Skeletal muscle satellite cell (primary cell): ENCODE results near the gene VAMP5.
"Not testable (repeated sequence)": the region's sequence is repeated elsewhere in the genome, so short reads cannot be mapped to it uniquely, and the experiment has no call there.

Experiments
- H3K27me3 ChIP-seq: 2 replicates; pipeline ENCODE4 v1.7.0; 2013; ENCODE audit warnings: low read length; ENCODE audit not compliant: control insufficient read depth, insufficient read depth
- H3K36me3 ChIP-seq: 2 replicates; pipeline ENCODE4 v1.7.0; 2013; ENCODE audit warnings: mild to moderate bottlenecking, control low read depth, low read length; ENCODE audit not compliant: insufficient read depth
- H3K4me1 ChIP-seq: 2 replicates; pipeline ENCODE4 v1.7.0; 2013; ENCODE audit warnings: low read length; ENCODE audit not compliant: control insufficient read depth, insufficient read depth
- H3K4me2 ChIP-seq: 2 replicates; pipeline ENCODE4 v1.7.0; 2013; ENCODE audit warnings: mild to moderate bottlenecking, low read length
- H3K4me3 ChIP-seq: 2 replicates; pipeline ENCODE4 v1.7.0; 2013; ENCODE audit warnings: low read length
- H3K9ac ChIP-seq: 2 replicates; pipeline ENCODE4 v1.7.0; 2013; ENCODE audit warnings: mild to moderate bottlenecking, low read depth, low read length, moderate library complexity
- H3K9me3 ChIP-seq: replicated peaks from 2 replicates; pipeline ENCODE4 v1.7.0; 2013; ENCODE audit warnings: mild to moderate bottlenecking, control low read depth, low read length

Gene VAMP5

GRCh38 chr2:85606116-85606455 is 21.9 kb downstream of the VAMP5 start:
- Histone ChIP-seq H3K27me3 (no peaks in the 10 kb centered on the region), H3K36me3 (peaks cover 22% of the 10 kb centered on the region), H3K9ac (peak overlapping the region; percentile 29), H3K9me3 (no peaks in the 10 kb centered on the region), H3K4me2 (peak overlapping the region; percentile 48), H3K4me1 (peaks cover 35% of the 10 kb centered on the region), H3K4me3 (peak overlapping the region; percentile 32)

DNA sequence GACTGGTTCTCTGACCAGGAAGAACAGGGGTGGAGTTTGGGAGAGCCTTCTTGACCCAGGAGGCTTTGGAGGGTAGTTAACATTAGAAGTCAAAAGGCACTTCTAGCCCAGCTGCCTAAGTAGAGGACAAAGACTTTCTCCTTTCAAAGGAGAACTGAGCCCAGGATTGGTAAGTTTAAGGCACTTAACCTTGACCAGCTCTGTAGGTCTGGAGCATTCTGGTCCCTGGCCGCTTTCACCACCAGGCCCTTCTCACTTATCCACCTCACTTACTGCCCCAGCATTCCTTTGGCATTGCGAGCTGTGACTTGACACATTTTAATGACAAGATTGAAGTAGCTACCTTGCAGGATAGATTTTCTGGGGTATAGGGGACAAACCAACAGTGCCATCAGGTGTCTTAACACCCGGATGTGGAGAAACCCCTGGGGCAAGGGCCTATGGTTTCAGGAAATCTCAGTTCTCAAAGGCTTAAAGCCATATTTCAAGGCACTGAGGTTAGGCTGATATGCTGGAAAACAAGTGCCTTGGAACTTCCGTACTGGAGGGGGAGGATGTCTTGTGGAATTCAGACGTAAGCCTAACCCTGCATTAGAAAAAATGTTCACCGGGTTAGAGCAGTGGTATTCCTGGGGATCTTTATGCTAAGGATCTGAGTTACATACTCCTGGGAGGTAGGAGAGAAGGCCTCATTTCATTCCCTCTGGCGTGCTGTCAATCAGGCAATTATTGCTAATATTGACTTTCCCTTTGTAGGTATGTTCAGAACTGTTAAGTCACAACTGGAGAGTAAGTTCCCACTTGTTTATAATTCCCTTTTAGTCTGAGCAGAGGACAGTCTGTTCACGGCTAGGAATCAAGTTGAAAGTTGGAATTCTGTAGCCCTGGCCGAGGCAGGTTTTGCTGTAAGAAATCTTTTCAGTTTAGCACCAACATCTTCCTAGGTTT is 23.3 kb downstream of the VAMP5 start:
- Histone ChIP-seq H3K4me1 (peaks cover 32% of the 10 kb centered on the region), H3K4me3 (no peak overlapping the region)

GRCh38 chr2:85611217-85611704 is 27.0 kb downstream of the VAMP5 start:
- H3K4me2 ChIP-seq, result peak overlapping the region; percentile 88
- peak overlapping the region; percentile 85 for H3K9ac ChIP-seq
- peaks cover 13% of the 10 kb centered on the region for H3K4me1 ChIP-seq
- peaks cover 19% of the 10 kb centered on the region for H3K36me3 ChIP-seq
- peak overlapping the region; percentile 87 for H3K4me3 ChIP-seq
- H3K27me3 ChIP-seq, result no peaks in the 10 kb centered on the region
- no peaks in the 10 kb centered on the region for H3K9me3 ChIP-seq

More for the DNA sequence above, 23.3 kb downstream of the VAMP5 start:
- no peak overlapping the region for H3K9ac ChIP-seq
- H3K36me3 ChIP-seq, result peaks cover 22% of the 10 kb centered on the region
- H3K4me2 ChIP-seq, result no peak overlapping the region
- no peaks in the 10 kb centered on the region for H3K27me3 ChIP-seq
- H3K9me3 ChIP-seq, result no peaks in the 10 kb centered on the region

GRCh38 chr2:85611705-85612587 is 27.7 kb downstream of the VAMP5 start, which contains the start of gene C2orf68:
Gene C2orf68, minus strand, starts transcription at chr2:85612066. Its CDS starts 82 bp downstream, at chr2:85611984.
- H3K9me3 ChIP-seq, result no peaks in the 10 kb centered on the region
- peaks cover 18% of the 10 kb centered on the region for H3K36me3 ChIP-seq
- peak within 1 kb of the TSS; percentile 87 for H3K4me3 ChIP-seq
- H3K27me3 ChIP-seq, result no peaks in the 10 kb centered on the region
- peaks cover 12% of the 10 kb centered on the region for H3K4me1 ChIP-seq
- peak within 1 kb of the TSS; percentile 85 for H3K9ac ChIP-seq
- H3K4me2 ChIP-seq, result peak within 1 kb of the TSS; percentile 88

DNA sequence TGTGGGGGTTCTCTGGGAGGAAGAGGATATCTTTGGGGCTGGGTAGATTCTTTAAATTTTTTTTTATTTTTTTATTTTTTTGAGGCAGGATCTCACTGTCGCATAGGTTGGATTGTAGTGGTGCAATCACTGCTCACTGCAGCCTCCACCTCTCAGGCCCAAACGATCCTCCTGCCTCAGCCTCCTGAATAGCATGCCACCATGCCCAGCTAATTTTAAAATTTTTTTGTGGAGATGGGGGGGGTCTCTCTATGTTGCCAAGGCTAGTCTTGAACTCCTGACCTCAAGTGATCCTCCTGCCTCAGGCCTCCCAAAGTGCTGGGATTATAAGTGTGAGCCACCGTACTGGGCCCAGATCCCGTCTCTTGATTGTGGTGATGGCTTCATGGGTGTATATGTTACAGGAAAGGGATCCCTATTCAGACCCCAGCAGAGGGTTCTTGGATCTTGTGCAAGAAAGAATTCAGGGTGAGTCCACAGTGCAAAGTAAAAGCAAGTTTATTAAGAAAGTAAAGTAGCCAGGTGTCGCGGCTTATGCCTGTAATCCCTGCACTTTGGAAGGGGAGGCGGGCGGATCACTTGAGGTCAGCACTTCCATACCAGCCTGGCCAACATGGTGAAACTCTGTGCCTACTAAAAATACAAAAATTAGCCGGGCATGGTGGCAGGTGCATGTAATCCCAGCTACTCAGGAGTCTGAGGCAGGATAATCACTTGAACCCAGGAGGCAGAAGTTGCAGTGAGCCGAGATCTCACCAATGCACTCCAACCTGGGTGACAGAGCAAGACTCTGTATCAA is 29.7 kb downstream of the VAMP5 start:
- Histone ChIP-seq H3K4me1 (peaks cover 22% of the 10 kb centered on the region), H3K4me3 (no peak overlapping the region), H3K36me3 (peaks cover 8% of the 10 kb centered on the region), H3K9me3 (no peaks in the 10 kb centered on the region), H3K4me2 (no peak overlapping the region), H3K9ac (no peak overlapping the region), H3K27me3 (no peaks in the 10 kb centered on the region)

DNA sequence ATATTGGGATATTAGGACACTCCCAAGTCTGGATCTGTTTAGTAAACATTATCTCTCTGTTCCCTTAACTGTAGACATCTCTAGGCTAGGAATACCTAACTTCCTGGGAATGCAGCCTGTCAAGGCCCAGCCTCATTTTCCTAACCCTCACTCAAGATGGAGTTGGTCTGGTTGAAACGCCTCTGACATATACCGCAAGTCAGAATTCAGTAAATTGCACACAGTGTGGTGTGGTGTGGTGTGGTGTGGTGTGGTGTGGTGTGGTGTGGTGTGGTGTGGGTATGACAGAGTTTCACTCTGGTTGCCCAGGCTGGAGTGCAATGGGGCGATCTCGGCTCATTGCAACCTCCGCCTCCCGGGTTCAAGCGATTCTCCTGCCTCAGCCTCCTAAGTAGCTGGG is 30.5 kb downstream of the VAMP5 start:
- not testable (repeated sequence) for H3K27me3 ChIP-seq, H3K36me3 ChIP-seq, H3K9ac ChIP-seq, H3K9me3 ChIP-seq, H3K4me2 ChIP-seq, H3K4me3 ChIP-seq
- H3K4me1 ChIP-seq, result peaks cover 28% of the 10 kb centered on the region

DNA sequence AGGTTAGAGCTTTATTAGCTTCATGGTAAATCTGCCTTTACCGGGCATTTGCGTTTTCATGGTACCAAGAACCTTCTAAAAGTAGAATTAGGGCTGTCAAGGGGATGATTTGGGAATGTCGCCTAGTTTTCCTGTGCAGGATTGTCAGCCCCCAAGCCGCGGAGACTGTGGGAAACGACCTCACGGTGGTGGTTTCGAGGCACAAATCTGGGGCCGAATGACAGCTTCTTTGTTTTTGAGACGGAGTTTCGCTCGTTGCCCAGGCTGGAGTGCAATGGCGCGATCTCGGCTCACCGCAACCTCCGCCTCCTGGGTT is 31.1 kb downstream of the VAMP5 start:
- peaks cover 24% of the 10 kb centered on the region for H3K4me1 ChIP-seq
- peaks cover 7% of the 10 kb centered on the region for H3K36me3 ChIP-seq
- H3K9me3 ChIP-seq, result no peaks in the 10 kb centered on the region
- H3K4me3 ChIP-seq, result no peak overlapping the region
- H3K9ac ChIP-seq, result no peak overlapping the region
- H3K27me3 ChIP-seq, result no peaks in the 10 kb centered on the region
- H3K4me2 ChIP-seq, result no peak overlapping the region

GRCh38 chr2:85617723-85618122 is 33.5 kb downstream of the VAMP5 start:
- Histone ChIP-seq H3K9ac (peak overlapping the region; percentile 98), H3K4me3 (peak overlapping the region; percentile 93), H3K4me1 (peaks cover 18% of the 10 kb centered on the region), H3K4me2 (peak overlapping the region; percentile 84), H3K36me3 (peaks cover 20% of the 10 kb centered on the region)
- not testable (repeated sequence) for H3K27me3 ChIP-seq, H3K9me3 ChIP-seq

DNA sequence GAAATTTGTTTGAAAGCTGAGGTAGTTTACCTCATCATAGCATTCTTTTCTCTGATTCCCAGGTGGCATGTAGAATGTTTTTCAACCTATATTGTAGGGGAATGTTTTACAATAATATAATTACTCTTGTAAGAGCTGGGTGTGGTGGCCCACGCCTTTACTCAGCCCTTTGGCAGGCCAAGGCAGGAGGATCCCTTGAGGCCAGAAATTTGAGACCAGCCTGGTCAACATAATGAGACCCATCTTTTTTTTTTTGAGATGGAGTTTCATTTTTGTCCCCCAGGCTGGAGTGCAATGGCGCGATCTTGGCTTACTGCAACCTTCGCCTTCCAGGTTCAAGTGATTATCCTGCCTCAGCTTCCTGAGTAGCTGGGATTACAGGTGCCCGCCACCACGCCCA is 35.4 kb downstream of the VAMP5 start:
- Histone ChIP-seq H3K36me3 (peaks cover 38% of the 10 kb centered on the region), H3K9me3 (no peaks in the 10 kb centered on the region), H3K9ac (no peak overlapping the region)

GRCh38 chr2:85621338-85621737 is 37.1 kb downstream of the VAMP5 start:
- H3K36me3 ChIP-seq, result peaks cover 50% of the 10 kb centered on the region
- H3K9ac ChIP-seq, result no peak overlapping the region
- H3K4me3 ChIP-seq, result no peak overlapping the region
- no peak overlapping the region for H3K4me2 ChIP-seq
- H3K27me3 ChIP-seq, result no peaks in the 10 kb centered on the region
- peaks cover 18% of the 10 kb centered on the region for H3K4me1 ChIP-seq
- no peaks in the 10 kb centered on the region for H3K9me3 ChIP-seq

More for the DNA sequence above, 35.4 kb downstream of the VAMP5 start:
- no peak overlapping the region for H3K4me3 ChIP-seq
- no peak overlapping the region for H3K4me2 ChIP-seq
- H3K27me3 ChIP-seq, result no peaks in the 10 kb centered on the region
- H3K4me1 ChIP-seq, result peaks cover 18% of the 10 kb centered on the region

DNA sequence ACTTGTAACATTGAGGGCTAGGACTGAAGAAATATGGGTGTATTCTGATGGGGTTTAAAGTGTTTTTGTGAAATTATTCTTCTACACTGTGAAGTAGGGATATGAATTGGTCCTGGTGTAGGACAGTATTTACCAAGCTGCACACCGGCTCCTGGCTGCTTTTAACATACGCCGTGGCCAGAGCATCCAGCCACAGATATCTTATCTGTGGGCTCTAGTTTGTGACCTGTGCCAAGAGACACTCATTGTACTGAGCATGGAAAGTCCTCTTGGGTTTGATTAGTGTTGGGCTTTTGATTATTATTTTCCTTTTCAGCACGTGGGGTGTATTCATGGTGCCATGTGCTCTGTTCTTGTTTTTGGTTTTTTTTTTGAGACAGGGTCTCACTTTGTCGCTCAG is 39.8 kb downstream of the VAMP5 start:
- H3K27me3 ChIP-seq, result no peaks in the 10 kb centered on the region
- no peaks in the 10 kb centered on the region for H3K9me3 ChIP-seq
- H3K4me3 ChIP-seq, result no peak overlapping the region
- H3K4me2 ChIP-seq, result no peak overlapping the region
- H3K9ac ChIP-seq, result no peak overlapping the region
- peaks cover 6% of the 10 kb centered on the region for H3K4me1 ChIP-seq
- peaks cover 68% of the 10 kb centered on the region for H3K36me3 ChIP-seq
